AG04450 (cell line): ENCODE measurements around the gene MRPL27. TPM values are rescaled to one million over a fixed set of nuclear protein-coding genes. Genes with fewer than 3 reads are reported as not detected.

Source experiments
- CTCF ChIA-PET: fragments of 300-600, 350-600 bp; formaldehyde crosslinking; extraction: SDS; loops from one replicate; lab custom pipeline; 2022; ENCODE audit warnings: antibody characterized with exemption, inconsistent platforms; lab: Charles Lee
- POLR2A ChIA-PET: fragments of 350-600 bp; formaldehyde crosslinking; extraction: SDS; loops from one replicate; lab custom pipeline; 2021; ENCODE audit warnings: antibody characterized with exemption, inconsistent platforms; lab: Yijun Ruan, JAX
- DNase-seq: peaks from one replicate; pipeline ENCODE4 v3.0.0-alpha.2; 2011; ENCODE audit warnings: low read depth, low spot score
- H3K27ac ChIP-seq: one replicate; pipeline ENCODE4 v1.5.1; 2012; ENCODE audit warnings: low read depth, low read length, control low read depth
- H3K27me3 ChIP-seq: one replicate; pipeline ENCODE4 v1.6.0; 2012; ENCODE audit warnings: low read length; ENCODE audit not compliant: control insufficient read depth, insufficient read depth
- H3K4me3 ChIP-seq: 2 replicates; pipeline ENCODE4 v1.5.1; 2011; ENCODE audit warnings: mild to moderate bottlenecking, low read depth, low read length, control low read depth
- H3K9me3 ChIP-seq: 2 replicates; pipeline ENCODE4 v1.5.1; 2012; ENCODE audit warnings: low read length; ENCODE audit not compliant: control insufficient read depth, insufficient read depth
- polyA plus RNA-seq: library from polyadenylated mRNA; depleted of rRNA; stranded (reverse); fragments of >200 nt; gene quantifications from 2 replicates; pipeline ENCODE4 v1.2.3, GENCODE V29; 2011
- TF ChIP-seq, protein P1 (sequence below): IDR thresholded peaks from 2 replicates; pipeline ENCODE4 v1.5.1; 2011; ENCODE audit warnings: low read depth, low read length, control low read depth, inconsistent platforms

MRPL27 gene
- polyA plus RNA-seq, 1 experiment, result 106 TPM

DNA sequence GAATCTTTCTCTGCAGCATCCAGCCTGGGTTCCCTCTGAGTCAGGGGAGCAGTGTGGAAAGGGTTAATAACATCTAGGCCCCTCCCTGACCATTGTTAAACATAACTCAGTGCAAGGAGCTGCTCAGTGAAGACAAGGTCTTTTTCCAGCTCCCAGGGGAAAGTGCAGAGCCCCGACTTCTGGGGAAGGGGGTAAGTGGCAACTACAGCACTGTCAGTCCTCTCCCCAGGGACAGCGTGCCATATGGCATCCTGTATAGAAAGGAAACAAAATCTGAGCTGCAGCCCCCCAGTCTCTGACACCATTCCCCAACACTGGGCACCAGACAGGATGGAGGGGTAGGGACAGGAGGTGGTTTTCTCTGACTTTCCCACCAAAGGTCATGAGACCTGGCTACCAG is 7.8 kb downstream of the MRPL27 start:
- no peak overlapping the region for H3K4me3 ChIP-seq
- no peaks in the 10 kb centered on the region for H3K9me3 ChIP-seq
- POLR2A ChIA-PET, result interaction anchor here (0.6 to 1.3 kb wide), 6 partner anchors 19 to 186 kb away, joined by 3 to 13 read pairs (median 5); partner anchors contain the start of gene XYLT2
- no peak overlapping the region for H3K27ac ChIP-seq
- CTCF ChIA-PET, result interaction anchor here (0.5 to 6.5 kb wide), 5 partner anchors 31 to 271 kb away, joined by 3 to 45 read pairs (median 4); partner anchors contain the start of gene LRRC59
- no peak for DNase-seq
- TF ChIP-seq, protein P1, sequence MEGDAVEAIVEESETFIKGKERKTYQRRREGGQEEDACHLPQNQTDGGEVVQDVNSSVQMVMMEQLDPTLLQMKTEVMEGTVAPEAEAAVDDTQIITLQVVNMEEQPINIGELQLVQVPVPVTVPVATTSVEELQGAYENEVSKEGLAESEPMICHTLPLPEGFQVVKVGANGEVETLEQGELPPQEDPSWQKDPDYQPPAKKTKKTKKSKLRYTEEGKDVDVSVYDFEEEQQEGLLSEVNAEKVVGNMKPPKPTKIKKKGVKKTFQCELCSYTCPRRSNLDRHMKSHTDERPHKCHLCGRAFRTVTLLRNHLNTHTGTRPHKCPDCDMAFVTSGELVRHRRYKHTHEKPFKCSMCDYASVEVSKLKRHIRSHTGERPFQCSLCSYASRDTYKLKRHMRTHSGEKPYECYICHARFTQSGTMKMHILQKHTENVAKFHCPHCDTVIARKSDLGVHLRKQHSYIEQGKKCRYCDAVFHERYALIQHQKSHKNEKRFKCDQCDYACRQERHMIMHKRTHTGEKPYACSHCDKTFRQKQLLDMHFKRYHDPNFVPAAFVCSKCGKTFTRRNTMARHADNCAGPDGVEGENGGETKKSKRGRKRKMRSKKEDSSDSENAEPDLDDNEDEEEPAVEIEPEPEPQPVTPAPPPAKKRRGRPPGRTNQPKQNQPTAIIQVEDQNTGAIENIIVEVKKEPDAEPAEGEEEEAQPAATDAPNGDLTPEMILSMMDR, result no peak
- no peaks in the 10 kb centered on the region for H3K27me3 ChIP-seq

DNA sequence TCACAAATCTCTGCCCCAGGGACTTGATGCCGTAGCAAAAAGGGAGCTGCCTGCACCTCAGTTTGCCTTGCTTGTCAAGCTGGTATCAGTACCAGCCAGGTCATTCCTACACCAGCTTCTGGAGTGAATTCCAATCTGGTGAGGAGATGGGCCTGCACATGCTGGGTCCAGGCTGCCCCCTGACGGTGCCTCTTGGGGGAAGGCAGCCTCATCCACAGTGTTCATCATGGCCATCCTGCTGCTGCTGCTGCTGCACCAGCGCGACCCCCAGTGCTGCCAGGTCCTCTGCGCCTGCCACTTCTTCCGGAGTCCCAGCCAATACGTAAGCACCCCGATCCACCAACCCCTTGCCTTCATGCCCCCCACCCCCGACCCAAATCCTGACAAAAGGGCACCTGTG is 8.3 kb downstream of the MRPL27 start:
- H3K4me3 ChIP-seq, result no peak overlapping the region
- DNase-seq, result peak; percentile 26
- ChIA-PET POLR2A (interaction anchor here (0.6 to 1.3 kb wide), 6 partner anchors 12 to 177 kb away, joined by 3 to 6 read pairs (median 4); partner anchors contain the start of gene XYLT2), CTCF (interaction anchor here (0.5 to 6.5 kb wide), 8 partner anchors 7 to 276 kb away, joined by 3 to 47 read pairs (median 4); partner anchors contain the start of genes EME1, LRRC59 and MRPL27)
- TF ChIP-seq, protein P1, result peak; percentile 36
- no peaks in the 10 kb centered on the region for H3K27me3 ChIP-seq
- peak overlapping the region; percentile 39 for H3K27ac ChIP-seq
- no peaks in the 10 kb centered on the region for H3K9me3 ChIP-seq

DNA sequence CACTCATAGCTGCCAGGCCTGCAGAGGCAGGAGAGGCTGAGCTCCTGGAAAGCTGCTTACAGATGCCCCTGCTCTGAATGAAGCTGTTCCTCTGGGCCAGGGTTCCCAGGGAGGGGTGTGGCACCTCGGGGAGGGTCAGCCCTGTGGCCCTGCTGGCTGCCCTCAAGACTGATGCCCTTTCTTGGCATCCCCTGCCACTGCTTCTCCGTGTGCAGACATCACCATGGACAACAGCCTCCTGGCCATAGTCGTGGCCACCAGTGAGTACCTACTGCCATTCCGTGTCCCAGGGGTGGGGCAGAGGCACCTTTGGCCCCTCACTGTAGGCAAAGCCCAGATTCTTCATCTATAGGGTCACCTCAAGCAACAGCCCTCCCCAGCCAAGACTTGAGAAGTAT is 8.9 kb downstream of the MRPL27 start:
- Histone ChIP-seq H3K9me3 (no peaks in the 10 kb centered on the region), H3K27ac (no peak overlapping the region), H3K27me3 (no peaks in the 10 kb centered on the region), H3K4me3 (no peak overlapping the region)
- TF ChIP-seq, protein P1, result no peak
- no peak for DNase-seq
- CTCF ChIA-PET, result interaction anchor here (0.5 to 6.5 kb wide), 8 partner anchors 8 to 277 kb away, joined by 3 to 47 read pairs (median 4); partner anchors contain the start of genes EME1, LRRC59 and MRPL27
- POLR2A ChIA-PET, result interaction anchor here (0.7 to 1.3 kb wide), 2 partner anchors 12 to 32 kb away, joined by 3 to 4 read pairs; no protein-coding TSS in a partner anchor

DNA sequence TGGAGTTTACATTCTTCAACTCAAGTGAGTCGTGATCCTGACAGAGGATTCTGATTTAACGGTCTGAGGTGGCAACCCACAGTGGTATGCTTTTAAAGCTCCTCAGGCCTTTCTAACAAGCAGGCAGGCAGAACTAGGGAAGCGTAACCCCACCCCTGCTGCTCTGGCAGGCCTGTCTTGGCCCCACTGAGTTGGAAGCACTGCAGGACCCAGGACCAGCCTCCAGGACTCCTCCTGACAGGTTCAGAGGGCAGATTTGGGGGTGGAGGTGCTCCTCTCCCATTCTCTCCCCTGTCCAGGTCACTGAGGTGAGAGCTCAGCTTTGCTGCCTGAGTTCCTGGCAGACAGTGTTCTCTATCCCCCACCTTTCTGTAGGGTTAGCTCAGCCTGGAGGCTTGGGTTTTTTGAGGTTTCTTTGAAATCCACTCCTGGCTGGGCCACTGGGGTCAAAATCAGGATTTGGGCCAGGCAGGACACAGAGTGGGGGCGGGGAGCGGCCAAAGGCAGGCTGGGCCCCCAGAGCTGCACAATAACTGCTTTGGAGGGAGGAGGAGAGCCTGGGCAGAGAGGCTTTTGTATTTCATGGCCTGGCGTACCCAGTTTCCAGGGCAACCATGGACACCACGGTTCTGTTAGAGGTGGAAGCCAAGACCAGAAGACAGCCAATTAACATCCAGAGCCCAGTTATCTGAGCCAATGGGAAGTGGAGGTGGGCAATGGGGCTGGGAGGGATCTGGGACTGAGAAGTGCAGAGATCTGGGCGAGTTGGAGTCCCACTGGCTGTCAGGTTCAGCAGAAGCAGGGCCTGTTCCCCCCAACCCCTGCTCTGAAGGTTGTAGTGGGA is 9.5 kb downstream of the MRPL27 start:
- DNase-seq, result no peak
- POLR2A ChIA-PET, result interaction anchor here (1.3 to 1.8 kb wide), 2 partner anchors 16 to 33 kb away, joined by 4 read pairs; no protein-coding TSS in a partner anchor
- Histone ChIP-seq H3K4me3 (no peak overlapping the region), H3K27me3 (no peaks in the 10 kb centered on the region), H3K27ac (peak overlapping the region; percentile 39), H3K9me3 (no peaks in the 10 kb centered on the region)
- TF ChIP-seq, protein P1, result no peak
- CTCF ChIA-PET, result interaction anchor here (1.1 to 6.5 kb wide), 9 partner anchors 9 to 271 kb away, joined by 4 to 47 read pairs (median 18); partner anchors contain the start of genes EME1, LRRC59, MRPL27 and RSAD1
